H1 (cell line): ENCODE data around the gene NXPH1. TPM values are rescaled to one million over a fixed set of nuclear protein-coding genes. Genes with fewer than 3 reads are reported as not detected.

Experiments
- CTCF ChIA-PET: fragments of 300-600 bp; sonication (Branson Sonifier 250); formaldehyde crosslinking; loops from one replicate; lab custom pipeline; 2021; ENCODE audit not compliant: partially characterized antibody; lab: Charles Lee
- POLR2A ChIA-PET: fragments of 300-600 bp; sonication (Branson Sonifier 250); formaldehyde crosslinking; loops from one replicate; lab custom pipeline; 2021; ENCODE audit warnings: inconsistent platforms; ENCODE audit not compliant: partially characterized antibody; lab: Charles Lee
- DNase-seq, 2 experiments: peaks; one replicate each; pipeline versions ENCODE4 v3.0.0 to v3.0.0-alpha.2; 2010 to 2022; ENCODE audit warnings: low spot score in 2 of 2, low read depth in 1 of 2, mixed read lengths in 1 of 2
- FAIRE-seq: peaks from 2 replicates; lab custom pipeline; 2011; peaks lifted over from hg19 to GRCh38; lab: Jason Lieb, UNC
- H2AFZ ChIP-seq: 2 replicates; pipeline ENCODE4 v1.8.1; 2012; ENCODE audit warnings: low read length, inconsistent platforms
- H2AK5ac ChIP-seq: 2 replicates; pipeline ENCODE4 v1.6.1; 2013; ENCODE audit warnings: low read depth, low read length
- H2BK120ac ChIP-seq: replicated peaks from 2 replicates; pipeline ENCODE3; 2013; ENCODE audit warnings: low read depth, low read length, inconsistent platforms
- H2BK12ac ChIP-seq: 2 replicates; pipeline ENCODE4 v1.6.1; 2013; ENCODE audit warnings: low read depth, low read length
- H2BK15ac ChIP-seq: 2 replicates; pipeline ENCODE4 v1.6.1; 2013; ENCODE audit warnings: low read length
- H2BK20ac ChIP-seq: 2 replicates; pipeline ENCODE4 v1.6.1; 2013; ENCODE audit warnings: low read length
- H2BK5ac ChIP-seq: 2 replicates; pipeline ENCODE4 v1.6.1; 2013; ENCODE audit warnings: low read depth, low read length
- H3K14ac ChIP-seq: 2 replicates; pipeline ENCODE4 v1.6.1; 2013; ENCODE audit warnings: inconsistent platforms; ENCODE audit not compliant: insufficient read length
- H3K18ac ChIP-seq: 2 replicates; pipeline ENCODE4 v1.6.1; 2013; ENCODE audit warnings: low read length; ENCODE audit errors: extremely low read depth
- H3K23ac ChIP-seq: 2 replicates; pipeline ENCODE4 v1.6.1; 2013; ENCODE audit warnings: inconsistent platforms; ENCODE audit not compliant: insufficient read length
- H3K23me2 ChIP-seq: 2 replicates; pipeline ENCODE4 v1.6.1; 2013; ENCODE audit warnings: low read depth, low read length
- H3K27ac ChIP-seq: 2 replicates; pipeline ENCODE4 v1.6.1; 2011; ENCODE audit warnings: low read depth, low read length, inconsistent platforms
- H3K27me3 ChIP-seq, 4 experiments: replicated peaks in 1 of 4; 1 replicate in 1 of 4; 2 replicates in 3 of 4; pipeline versions ENCODE4 v1.6.1 to v1.8.1; 2011 to 2013; ENCODE audit warnings: low read length in 3 of 4, mild to moderate bottlenecking in 3 of 4, inconsistent platforms in 2 of 4, mixed read lengths in 2 of 4, moderate library complexity in 1 of 4; ENCODE audit not compliant: control insufficient read depth in 3 of 4, insufficient read depth in 3 of 4; ENCODE audit errors: extremely low read depth in 1 of 4
- H3K36me3 ChIP-seq, 4 experiments: 2 replicates each; pipeline versions ENCODE4 v1.6.1 to v1.8.1; 2011 to 2013; ENCODE audit warnings: mild to moderate bottlenecking in 4 of 4, low read length in 3 of 4, moderate library complexity in 2 of 4, control low read depth in 1 of 4, inconsistent platforms in 1 of 4; ENCODE audit not compliant: insufficient read depth in 4 of 4, control insufficient read depth in 2 of 4
- H3K4ac ChIP-seq: replicated peaks from 2 replicates; pipeline ENCODE3; 2013; ENCODE audit warnings: low read length, low read depth, mixed read lengths, inconsistent platforms; ENCODE audit not compliant: insufficient read length
- H3K4me1 ChIP-seq, 4 experiments: replicated peaks in 1 of 4; 1 replicate in 1 of 4; 2 replicates in 3 of 4; pipeline versions ENCODE4 v1.6.1 to v1.8.1; 2011 to 2013; ENCODE audit warnings: low read length in 3 of 4, inconsistent platforms in 2 of 4, mixed read lengths in 1 of 4; ENCODE audit not compliant: insufficient read depth in 4 of 4, control insufficient read depth in 3 of 4
- H3K4me2 ChIP-seq, 2 experiments: 2 replicates each; pipeline versions ENCODE4 v1.6.1 to v1.8.1; 2011 to 2013; ENCODE audit warnings: low read depth in 2 of 2, low read length in 2 of 2, control low read depth in 1 of 2, inconsistent platforms in 1 of 2, mild to moderate bottlenecking in 1 of 2; ENCODE audit not compliant: insufficient read depth in 1 of 2
- H3K4me3 ChIP-seq, 4 experiments: fragments of 200-600, 300-600 bp in 1 of 4; sonication (generic), shearing (Covaris generic), sonication (Bioruptor Twin) in 1 of 4; 2 replicates each; pipeline versions ENCODE4 v1.5.1 to v1.8.1; 2011 to 2016; ENCODE audit warnings: low read length in 4 of 4, low read depth in 3 of 4, control low read depth in 2 of 4, inconsistent platforms in 2 of 4, mild to moderate bottlenecking in 2 of 4, mixed read lengths in 1 of 4, moderate library complexity in 1 of 4; ENCODE audit not compliant: insufficient read depth in 2 of 4; ENCODE audit errors: extremely low read depth in 1 of 4
- H3K56ac ChIP-seq: replicated peaks from 2 replicates; pipeline ENCODE3; 2013; ENCODE audit warnings: low read depth, mild to moderate bottlenecking, mixed read lengths, low read length, inconsistent platforms; ENCODE audit not compliant: insufficient read length
- H3K79me1 ChIP-seq: 2 replicates; pipeline ENCODE4 v1.6.1; 2013; ENCODE audit warnings: low read depth, low read length, control low read depth
- H3K79me2 ChIP-seq, 2 experiments: 2 replicates each; pipeline versions ENCODE4 v1.6.1 to v1.8.1; 2012 to 2013; ENCODE audit warnings: low read length in 2 of 2, mild to moderate bottlenecking in 2 of 2, inconsistent platforms in 1 of 2; ENCODE audit not compliant: insufficient read depth in 2 of 2, control insufficient read depth in 1 of 2
- H3K9ac ChIP-seq, 4 experiments: replicated peaks in 1 of 4; 1 replicate in 1 of 4; 2 replicates in 3 of 4; pipeline versions ENCODE4 v1.6.1 to v1.8.1; 2011 to 2013; ENCODE audit warnings: low read depth in 3 of 4, low read length in 3 of 4, control low read depth in 2 of 4, mild to moderate bottlenecking in 2 of 4, moderate library complexity in 2 of 4, inconsistent platforms in 1 of 4; ENCODE audit errors: extremely low read depth in 1 of 4
- H3K9me3 ChIP-seq, 2 experiments: 2 replicates each; pipeline versions ENCODE4 v1.6.1 to v1.8.1; 2012 to 2013; ENCODE audit warnings: mild to moderate bottlenecking in 2 of 2, moderate library complexity in 2 of 2, control low read depth in 1 of 2, inconsistent platforms in 1 of 2, low read depth in 1 of 2, low read length in 1 of 2, mixed read lengths in 1 of 2; ENCODE audit not compliant: insufficient read depth in 2 of 2
- H4K20me1 ChIP-seq, 2 experiments: replicated peaks in 1 of 2; 2 replicates each; pipeline versions ENCODE3 to v1.8.1; 2011 to 2013; ENCODE audit warnings: inconsistent platforms in 2 of 2, low read length in 2 of 2, mild to moderate bottlenecking in 1 of 2; ENCODE audit not compliant: insufficient read depth in 2 of 2, control insufficient read depth in 1 of 2
- H4K5ac ChIP-seq: 2 replicates; pipeline ENCODE4 v1.6.1; 2013; ENCODE audit warnings: low read length, low read depth, mixed read lengths, inconsistent platforms; ENCODE audit not compliant: insufficient read length
- H4K8ac ChIP-seq: 2 replicates; pipeline ENCODE4 v1.8.0; 2013; ENCODE audit warnings: mild to moderate bottlenecking, moderate library complexity, low read length, inconsistent platforms; ENCODE audit not compliant: insufficient read depth; ENCODE audit errors: extremely low read depth
- H4K91ac ChIP-seq: replicated peaks from 2 replicates; pipeline ENCODE3; 2013; ENCODE audit warnings: low read length, mixed read lengths, inconsistent platforms; ENCODE audit not compliant: insufficient read length
- ATF3 ChIP-seq: IDR thresholded peaks from 2 replicates; pipeline ENCODE4 v1.6.1; 2011; ENCODE audit warnings: low read depth, mild to moderate bottlenecking, low read length; ENCODE audit not compliant: insufficient read depth
- CBX5 ChIP-seq: fragments of 300-800, 300-1000 bp; sonication (generic); IDR thresholded peaks from 2 replicates; pipeline ENCODE4 v1.7.1; 2016; ENCODE audit warnings: antibody characterized with exemption, low read length, low read depth
- CREB1 ChIP-seq: IDR thresholded peaks from 2 replicates; pipeline ENCODE4 v1.6.1; 2012; ENCODE audit warnings: inconsistent platforms
- EZH2 ChIP-seq: fragments of 200-600 bp; sonication (generic); IDR thresholded peaks from 2 replicates; pipeline ENCODE4 v1.7.1; 2012; ENCODE audit warnings: low read depth, mild to moderate bottlenecking, moderate library complexity, low read length, inconsistent platforms; ENCODE audit not compliant: severe bottlenecking
- HDAC6 ChIP-seq: IDR thresholded peaks from one replicate; pipeline ENCODE4 v1.7.1; 2012; ENCODE audit warnings: low read depth, mild to moderate bottlenecking, inconsistent platforms, low read length, moderate library complexity
- WGBS, 2 experiments: shearing (Covaris generic) in 1 of 2; methylation state at CpG; one replicate each; pipeline versions ENCODE4 v1.1.6 to v1.1.7; 2013 to 2015; ENCODE audit warnings: low lambda C conversion rate in 2 of 2, mixed read lengths in 2 of 2, inconsistent platforms in 1 of 2, low coverage in 1 of 2, missing lambda C conversion rate in 1 of 2; ENCODE audit not compliant: insufficient replicate concordance in 2 of 2, insufficient coverage in 1 of 2, insufficient read length in 1 of 2; ENCODE audit errors: extremely low coverage in 1 of 2, missing lambda C conversion rate in 1 of 2; 5-methylcytosine and 5-hydroxymethylcytosine counted together
- polyA plus RNA-seq, 7 experiments: library from polyadenylated mRNA; depleted of rRNA in 3 of 7; stranded (reverse) in 5 of 7; unstranded in 2 of 7; fragments of >200 nt in 5 of 7; fragments of 200-250 nt in 2 of 7; gene quantifications; 1 replicate in 5 of 7; 2 replicates in 1 of 7; 4 replicates in 1 of 7; pipeline versions ENCODE4 v1.2.1 to v1.2.3, GENCODE V29; 2011 to 2013; ENCODE audit warnings: missing spikeins in 2 of 7, mixed read lengths in 2 of 7
- total RNA-seq: library from RNA; stranded (reverse); fragmentation: NEBNext Ultra II Directional; extraction: Animal tissue kit (Norgen Biotek cat#: 25700); gene quantifications from 2 replicates; pipeline ENCODE4 v1.2.1, GENCODE V29; 2021

Gene NXPH1
- total and polyA plus RNA-seq, 2 of the 8 experiments (the other 6 are each of a cell fraction or from before 2014, with no cell fraction given): 0.14 to 1.0 TPM

GRCh38 chr7:8387551-8388256, 45.7 kb upstream of the NXPH1 start:
- Histone ChIP-seq H3K4me2 (no peak overlapping the region), H4K5ac (no peak overlapping the region), H4K91ac (no peak overlapping the region), H2BK120ac (no peak overlapping the region), H4K8ac (no peak overlapping the region), H3K79me2 (no peaks in the 10 kb centered on the region), H3K14ac (no peak overlapping the region), H3K23ac (no peak overlapping the region), H3K56ac (no peak overlapping the region), H3K4me3 (no peak overlapping the region), H3K9me3 (no peaks in the 10 kb centered on the region), H2BK15ac (no peak overlapping the region), H3K79me1 (no peaks in the 10 kb centered on the region), H2BK5ac (no peak overlapping the region), H4K20me1 (no peaks in the 10 kb centered on the region), H3K36me3 (no peaks in the 10 kb centered on the region), H3K4me1 (peaks cover 0 to 6% (median 6%) of the 10 kb centered on the region in 4 experiments; a peak in 6 of 7 replicates), H2BK20ac (no peak overlapping the region), H3K27ac (no peak overlapping the region), H2BK12ac (no peak overlapping the region), H3K4ac (no peak overlapping the region), H3K18ac (no peak overlapping the region), H2AFZ (no peak overlapping the region), H2AK5ac (no peak overlapping the region), H3K9ac (no peak overlapping the region), H3K23me2 (no peaks in the 10 kb centered on the region), H3K27me3 (no peaks in the 10 kb centered on the region)
- ChIA-PET CTCF (no interaction called here), POLR2A (no interaction called here)
- no peak for DNase-seq
- 93% methylated on average over 7 of the region's 7 CpGs; no CpG with 5 or more reads in 1 of the 2 experiments for WGBS, 2 experiments
- no peak for FAIRE-seq
- TF ChIP-seq CBX5 (no peak), CREB1 (no peak), HDAC6 (no peak), ATF3 (no peak), EZH2 (no peak)
